Forelimb muscle (tissue), 1 donor: ENCODE data around the gene FEM1A. TPM values are rescaled to one million over a fixed set of nuclear protein-coding genes. Genes with fewer than 3 reads are reported as not detected.

Source experiments
- DNase-seq: peaks from one replicate; pipeline ENCODE4 v3.0.0-alpha.2; 2013; ENCODE audit warnings: low read depth
- polyA plus RNA-seq: library from polyadenylated mRNA; unstranded; fragments of 120-200 nt; gene quantifications from one replicate; pipeline ENCODE4 v1.2.1, GENCODE V29; 2013; ENCODE audit not compliant: insufficient read length

The FEM1A gene
- polyA plus RNA-seq, 1 donor, result 3.2 TPM

- DNase-seq, result no peak
These were observed 55.8 kb downstream of the FEM1A start for GRCh38 chr19:4847190-4847973.

- DNase-seq, result no peak
These were observed 57.5 kb downstream of the FEM1A start for GRCh38 chr19:4849019-4849418.

Other genes with a start within 250 kb of the FEM1A start
- 44.3 TPM for gene SEMA6B, start 232.1 kb upstream of the FEM1A start, polyA plus RNA-seq
- 9.5 TPM for gene TNFAIP8L1, start 152.2 kb upstream of the FEM1A start, polyA plus RNA-seq
- 55.5 TPM for gene MYDGF, start 121.4 kb upstream of the FEM1A start, polyA plus RNA-seq
- 24.2 TPM for gene DPP9, start 67.9 kb upstream of the FEM1A start, polyA plus RNA-seq
- 4.0 TPM for gene TICAM1, start 40.0 kb downstream of the FEM1A start, polyA plus RNA-seq
- gene PLIN3, start 75.9 kb downstream of the FEM1A start, polyA plus RNA-seq, result 37.5 TPM
- gene ARRDC5, start 111.2 kb downstream of the FEM1A start, polyA plus RNA-seq, result not detected
- gene UHRF1, start 117.8 kb downstream of the FEM1A start, polyA plus RNA-seq, result 30.7 TPM
- gene KDM4B, start 177.4 kb downstream of the FEM1A start, polyA plus RNA-seq, result 19.8 TPM